Measurements from ENCODE around the gene KRABD2.
"Not testable (repeated sequence)": the region's sequence is repeated elsewhere in the genome, so short reads cannot be mapped to it uniquely, and the experiment has no call there.

Gene KRABD2

DNA sequence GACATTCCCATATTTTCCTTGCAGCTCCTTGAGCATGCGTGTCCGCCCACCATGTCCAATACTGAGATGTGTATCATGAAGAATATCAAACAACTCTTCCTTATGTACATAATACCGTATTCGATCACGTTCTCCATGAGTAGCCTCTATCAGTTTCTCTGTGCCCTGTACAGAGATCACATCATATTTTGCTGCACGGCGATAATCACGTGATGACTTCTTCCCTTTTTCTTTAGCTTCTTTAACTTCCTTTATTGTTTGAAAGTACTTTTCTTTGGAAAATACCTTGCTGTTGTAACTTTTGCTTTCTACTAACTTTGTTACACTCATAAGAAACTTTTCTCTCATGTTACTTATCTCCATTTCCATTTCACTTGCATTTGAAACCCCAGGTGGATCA lies 6.6 kb downstream of the KRABD2 start:
- ATAC-seq (no peak), DNase-seq (ENCODE audit: low spot score) (no peak)
- intact Hi-C loops (cut with DNase I) = no loop called here

DNA sequence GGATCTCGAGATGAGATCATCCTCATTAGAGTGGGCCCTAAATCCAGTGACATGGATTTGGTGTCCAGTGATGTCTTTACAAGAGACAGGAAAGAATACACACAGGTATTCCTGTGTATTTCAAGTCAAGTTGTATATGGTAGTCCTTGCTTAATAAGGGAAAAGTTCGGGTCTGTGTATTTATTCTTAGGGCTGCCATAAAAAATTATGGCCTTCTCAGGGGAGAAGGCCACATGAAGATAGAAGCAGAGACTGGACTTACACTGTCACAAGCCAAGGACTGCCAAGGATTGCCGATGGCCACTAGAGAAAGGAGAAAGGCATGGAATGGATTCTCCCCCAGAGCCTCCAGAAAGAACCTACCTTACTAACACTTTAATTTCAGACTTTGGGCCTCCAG lies 8.3 kb downstream of the KRABD2 start:
- no peak for DNase-seq (ENCODE audit: low spot score)
- intact Hi-C loops (cut with DNase I) = no loop called here
- no peak for ATAC-seq

DNA sequence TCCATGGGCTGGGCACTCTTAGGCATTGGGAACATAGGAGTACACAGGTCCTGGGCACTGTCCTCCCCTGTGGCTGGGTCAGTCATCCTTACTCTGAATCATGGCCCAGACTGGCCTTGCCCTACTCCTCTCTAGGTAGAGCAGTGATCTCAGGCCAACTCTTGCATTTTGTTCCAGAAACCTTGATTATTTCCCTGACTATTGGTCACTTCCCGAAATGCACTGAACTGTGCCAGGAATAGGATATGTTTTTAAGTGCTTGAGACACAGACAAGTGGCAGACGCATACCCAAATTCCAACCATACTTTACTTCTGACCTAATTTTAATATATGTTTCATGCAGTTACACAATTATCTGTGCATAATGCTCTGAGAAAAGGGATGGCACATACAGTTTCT lies 10.3 kb downstream of the KRABD2 start:
- DNase-seq (ENCODE audit: low spot score) = no peak
- no peak for ATAC-seq
- intact Hi-C loops (cut with DNase I) = no loop called here

DNA sequence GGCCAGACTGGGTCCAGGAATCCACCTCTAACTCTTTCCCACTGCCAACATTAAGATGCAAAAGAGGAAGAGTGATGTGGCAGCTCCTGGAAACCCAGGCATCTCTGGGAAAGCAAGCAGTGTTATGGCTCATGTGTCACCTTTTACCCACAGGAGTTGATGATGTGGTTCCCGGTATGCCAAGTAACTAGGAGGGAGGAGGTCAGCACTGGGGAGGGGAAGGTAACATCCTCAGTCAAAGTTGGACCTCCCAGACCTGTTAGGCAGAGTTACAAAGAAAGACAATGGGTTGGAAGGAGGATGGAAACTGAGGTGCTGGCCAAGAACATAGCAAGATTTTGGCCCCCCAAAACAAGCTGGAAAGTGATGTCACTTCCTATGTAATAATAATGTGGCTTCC lies 11.4 kb downstream of the KRABD2 start:
- ATAC-seq = peak; percentile 51
- DNase-seq (ENCODE audit: low spot score) = no peak
- intact Hi-C loops (cut with DNase I) = no loop called here

DNA sequence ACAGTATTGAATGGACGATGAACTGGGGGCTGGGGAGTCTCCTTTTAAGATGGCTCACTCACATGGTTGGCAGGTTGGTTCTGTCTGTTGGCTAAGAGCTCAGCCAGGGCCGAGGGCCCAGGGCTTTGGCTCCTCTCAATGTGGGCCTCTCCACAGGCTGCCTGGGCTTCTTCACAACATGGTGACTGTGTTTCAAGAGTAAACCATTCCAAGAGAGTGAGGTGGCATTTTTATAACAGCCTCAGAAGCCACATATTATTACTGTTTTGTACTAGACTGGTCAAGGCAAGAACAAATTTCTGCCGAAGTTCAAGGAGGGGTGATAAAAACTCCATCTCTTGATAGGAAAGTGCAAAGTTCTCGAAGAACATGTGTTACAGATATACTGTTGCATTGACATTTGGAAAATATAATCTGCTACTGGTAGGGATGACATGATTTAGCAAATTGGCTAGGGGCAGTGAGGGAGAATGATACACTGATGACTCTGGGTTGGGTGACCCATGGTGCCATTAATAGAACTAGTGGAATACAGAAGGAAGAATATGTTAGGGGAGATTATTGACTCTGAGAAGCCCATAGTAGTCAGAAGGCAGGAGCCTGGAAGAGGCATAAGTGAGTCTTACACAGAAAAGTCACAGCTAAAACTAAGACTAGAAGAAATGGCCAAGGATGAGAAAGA lies 13.7 kb downstream of the KRABD2 start:
- ATAC-seq = no peak
- intact Hi-C loops (cut with DNase I) = no loop called here
- no peak for DNase-seq (ENCODE audit: low spot score)

DNA sequence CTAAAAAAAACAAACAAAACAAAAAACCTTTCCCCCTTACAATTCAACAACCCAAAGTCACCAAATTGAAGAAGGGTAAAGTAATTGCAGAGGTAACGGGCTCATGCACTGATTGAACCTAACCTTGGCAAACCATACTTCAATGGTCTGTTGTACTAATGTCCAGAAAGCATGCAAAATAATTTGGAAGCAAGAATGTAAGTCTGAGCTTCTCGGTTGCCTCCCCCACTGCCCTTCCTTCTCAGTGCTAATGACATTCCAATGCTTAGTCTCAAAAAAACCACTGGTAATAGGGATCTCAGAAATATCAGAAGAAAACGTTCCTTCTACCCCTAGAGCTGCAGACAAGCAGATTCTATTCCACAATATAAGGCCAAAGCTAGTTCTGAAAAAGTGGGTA lies 15.8 kb downstream of the KRABD2 start:
- ATAC-seq (no peak), DNase-seq (ENCODE audit: low spot score) (no peak)
- intact Hi-C loops (cut with DNase I) = no loop called here

DNA sequence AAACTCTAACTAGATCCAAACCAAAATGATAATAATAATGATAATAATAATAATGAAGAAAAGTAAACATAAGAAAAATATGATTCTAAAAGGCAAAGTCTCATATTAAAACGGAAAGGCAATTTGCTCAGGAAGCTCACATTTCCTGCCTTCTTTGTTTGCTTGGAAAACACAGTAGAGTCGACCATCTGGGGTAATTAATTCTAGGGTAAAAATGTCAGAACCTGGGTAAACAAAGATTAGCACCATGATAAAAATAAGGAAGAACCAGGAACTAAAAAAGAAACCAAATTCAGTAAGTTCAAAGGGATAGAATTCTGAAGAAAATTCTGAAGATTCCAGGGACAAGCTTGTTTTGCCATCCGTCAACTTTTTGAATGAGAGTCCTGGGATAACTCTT lies 16.2 kb downstream of the KRABD2 start:
- ATAC-seq = no peak
- intact Hi-C loops (cut with DNase I) = no loop called here

DNA sequence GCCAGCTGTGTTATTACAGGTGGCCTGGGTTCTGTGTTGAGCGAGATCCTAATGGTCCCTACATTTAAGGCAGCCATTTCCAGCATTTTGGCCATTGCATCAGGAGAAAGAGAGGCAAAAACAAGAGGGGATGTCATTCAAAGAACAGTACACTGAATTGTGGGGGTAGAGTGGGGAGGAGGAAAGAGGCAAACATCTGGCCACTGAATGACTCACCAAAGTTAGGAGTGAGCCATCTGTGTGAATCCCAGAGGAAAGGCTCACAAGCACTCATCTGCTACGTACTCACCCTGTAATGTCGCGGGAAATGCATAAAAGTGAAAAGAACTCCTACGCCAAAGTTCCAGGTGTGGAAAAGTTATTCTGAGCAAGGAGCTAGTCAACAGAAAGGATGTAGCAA lies 16.7 kb downstream of the KRABD2 start:
- no peak for DNase-seq (ENCODE audit: low spot score)
- ATAC-seq = peak; percentile 98
- intact Hi-C loops (cut with DNase I) = no loop called here

More for the DNA sequence above, 16.2 kb downstream of the KRABD2 start:
- DNase-seq (ENCODE audit: low spot score) = no peak

DNA sequence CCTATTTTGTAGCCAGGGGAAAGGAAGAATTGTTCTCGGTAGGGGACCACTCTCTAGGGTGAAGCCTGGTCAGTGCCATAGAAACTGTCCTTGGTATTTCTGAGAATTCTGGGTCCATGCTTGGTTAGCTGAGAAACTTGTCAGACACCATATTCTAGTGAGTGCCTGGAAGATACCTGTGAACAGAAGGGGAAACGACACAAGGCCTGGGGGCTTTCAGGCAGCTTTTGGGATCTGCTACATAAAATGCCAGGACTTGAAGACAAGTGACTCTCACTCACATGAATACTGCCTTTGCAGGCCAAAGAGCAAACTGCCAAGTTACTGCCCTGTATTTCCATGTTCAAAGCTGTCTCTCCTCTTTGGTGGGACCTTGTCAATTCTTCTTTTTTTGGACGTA lies 18.6 kb downstream of the KRABD2 start:
- intact Hi-C loops (cut with DNase I) = no loop called here
- no peak for DNase-seq (ENCODE audit: low spot score)
- ATAC-seq = no peak

DNA sequence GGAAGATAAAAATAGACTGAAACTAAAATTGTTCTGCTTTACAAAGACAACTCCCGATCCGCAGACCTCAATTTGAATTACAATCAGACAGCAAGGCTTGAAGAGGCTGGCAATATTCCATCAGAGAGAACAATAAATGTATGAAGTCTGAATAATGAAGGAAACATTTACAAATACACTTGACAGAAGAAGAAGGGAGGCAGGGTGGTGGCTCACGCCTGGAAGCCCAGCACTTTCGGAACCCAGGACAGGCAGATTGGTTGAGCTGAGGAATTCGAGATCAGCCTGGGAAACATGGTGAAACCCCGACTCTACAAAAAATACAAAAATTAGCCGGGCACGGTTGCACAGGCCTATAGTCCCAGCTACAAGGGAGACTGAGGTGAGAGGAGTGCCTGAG lies 22.3 kb downstream of the KRABD2 start:
- DNase-seq (ENCODE audit: low spot score) = no peak
- intact Hi-C loops (cut with DNase I) = no loop called here
- no peak for ATAC-seq

DNA sequence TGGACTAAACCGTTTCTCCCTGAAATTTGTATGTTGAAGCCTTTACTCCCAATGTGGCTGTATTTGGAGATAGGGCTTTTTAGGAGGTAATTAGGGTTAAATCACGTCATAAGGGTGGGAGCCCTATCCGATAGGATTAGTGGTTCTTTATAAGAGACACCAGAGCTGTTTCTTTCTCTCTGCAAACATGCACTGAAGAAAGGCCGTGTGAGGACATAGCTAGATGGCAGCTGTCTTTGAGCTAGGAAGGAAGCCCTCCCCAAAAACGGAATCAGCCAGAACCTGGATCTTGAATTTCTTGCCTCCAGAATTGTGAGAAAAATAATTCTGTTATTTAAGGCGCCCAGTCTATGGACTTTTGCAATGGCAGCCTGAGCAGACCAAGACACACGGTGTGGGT lies 22.8 kb downstream of the KRABD2 start:
- ATAC-seq (no peak), DNase-seq (ENCODE audit: low spot score) (no peak)
- intact Hi-C loops (cut with DNase I) = no loop called here

DNA sequence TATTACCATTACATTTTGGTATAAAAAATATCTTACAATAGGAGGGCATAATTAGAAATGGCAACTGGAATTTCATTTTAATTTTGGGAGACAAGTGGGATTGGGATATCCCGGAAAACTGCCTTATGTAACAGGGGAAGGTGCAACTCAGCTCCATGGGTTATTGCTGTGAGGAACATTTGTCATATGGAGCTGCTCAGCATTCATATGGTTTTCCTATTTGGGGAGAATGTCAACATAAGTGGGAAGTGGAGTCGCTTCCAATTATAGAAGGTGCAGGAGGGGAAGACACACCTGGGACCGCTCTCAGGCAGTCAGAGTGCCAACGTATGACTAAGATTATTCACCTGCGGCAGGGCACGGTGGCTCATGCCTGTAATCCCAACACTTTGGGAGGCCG lies 26.2 kb downstream of the KRABD2 start:
- no peak for DNase-seq (ENCODE audit: low spot score)
- ATAC-seq = no peak
- intact Hi-C loops (cut with DNase I) = no loop called here

DNA sequence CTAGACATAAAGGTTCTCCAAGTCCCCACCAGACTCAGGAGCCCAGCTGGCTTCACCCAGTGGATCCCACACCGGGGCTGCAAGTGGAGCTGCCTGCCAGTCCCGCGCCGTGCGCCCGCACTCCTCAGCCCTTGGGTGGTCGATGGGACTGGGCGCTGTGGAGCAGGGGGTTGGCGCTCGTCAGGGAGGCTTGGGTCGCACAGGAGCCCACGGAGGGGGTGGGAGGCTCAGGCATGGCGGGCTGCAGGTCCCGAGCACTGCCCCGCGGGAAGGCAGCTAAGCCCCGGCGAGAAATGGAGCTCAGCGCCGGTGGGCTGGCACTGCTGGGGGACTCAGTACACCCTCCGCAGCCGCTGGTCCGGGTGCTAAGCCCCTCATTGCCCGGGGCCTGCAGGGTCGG lies 29.5 kb downstream of the KRABD2 start:
- DNase-seq (ENCODE audit: low spot score); ATAC-seq; intact Hi-C loops (cut with DNase I): not testable (repeated sequence)

DNA sequence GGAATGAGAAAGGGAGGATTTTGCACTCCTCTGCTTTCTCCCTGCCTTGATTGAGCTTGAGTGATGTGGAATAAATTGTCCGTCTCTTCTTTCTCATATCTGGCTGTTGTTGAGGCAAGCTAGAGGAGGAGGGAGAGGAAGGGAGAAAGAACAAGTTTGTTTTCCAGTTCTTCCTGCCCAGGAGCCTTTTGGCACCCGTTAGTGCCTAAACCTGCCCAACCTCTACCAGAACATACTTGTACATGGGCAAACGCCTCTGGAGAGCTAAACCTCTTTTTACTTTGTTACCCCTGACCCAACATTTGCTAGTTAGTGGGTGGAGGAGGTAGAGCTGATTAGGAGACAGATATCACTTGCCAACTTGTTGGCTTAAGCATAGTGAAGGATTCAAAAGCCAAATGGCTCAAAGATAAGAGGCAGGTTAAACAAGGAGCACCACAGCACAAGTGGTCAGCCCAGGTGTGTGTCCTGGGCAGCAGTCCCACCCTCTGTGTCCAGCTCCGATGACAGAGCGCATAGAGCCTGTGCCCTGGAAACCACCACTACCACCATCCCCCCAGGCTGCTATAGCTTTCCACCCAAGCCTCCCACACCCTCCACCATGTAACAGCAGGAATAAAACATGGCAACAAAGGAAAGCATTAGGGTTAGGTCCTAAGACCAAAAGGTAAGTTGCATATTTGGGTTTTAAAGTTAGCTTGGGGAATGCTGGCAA lies 30.4 kb downstream of the KRABD2 start:
- intact Hi-C loops (cut with DNase I) = no loop called here
- ATAC-seq (no peak), DNase-seq (ENCODE audit: low spot score) (no peak)

DNA sequence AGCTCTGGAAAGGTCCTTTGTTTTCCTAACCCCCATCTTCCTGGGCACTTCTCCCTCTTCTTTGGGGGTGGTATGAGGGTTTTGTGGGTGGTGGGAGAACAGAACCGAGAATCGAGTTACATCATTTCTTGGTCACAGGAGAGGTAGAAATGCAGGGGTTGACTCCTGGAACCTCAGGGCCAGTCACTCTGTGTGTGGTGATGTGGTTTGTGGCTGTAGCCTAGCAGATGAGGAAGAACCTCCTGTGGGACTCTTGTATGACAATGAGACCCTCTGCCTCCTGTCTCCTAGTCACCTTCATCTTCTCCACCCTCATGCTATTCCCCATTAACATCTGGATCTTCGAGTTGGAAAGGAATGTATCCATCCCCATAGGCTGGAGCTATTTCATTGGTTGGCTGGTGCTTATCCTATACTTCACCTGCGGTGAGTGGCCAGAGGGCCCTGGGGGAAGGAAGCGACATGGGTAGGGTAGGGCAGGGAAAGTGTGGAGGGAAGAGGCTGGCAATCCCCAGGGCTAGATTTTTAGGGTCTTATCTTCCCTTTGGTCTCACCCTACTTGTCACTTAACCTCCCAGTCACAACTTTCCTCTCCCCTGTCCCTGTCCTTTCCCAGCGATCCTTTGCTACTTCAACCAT lies 31.3 kb downstream of the KRABD2 start:
- DNase-seq (ENCODE audit: low spot score) (no peak), ATAC-seq (no peak)
- intact Hi-C loops (cut with DNase I) = no loop called here

DNA sequence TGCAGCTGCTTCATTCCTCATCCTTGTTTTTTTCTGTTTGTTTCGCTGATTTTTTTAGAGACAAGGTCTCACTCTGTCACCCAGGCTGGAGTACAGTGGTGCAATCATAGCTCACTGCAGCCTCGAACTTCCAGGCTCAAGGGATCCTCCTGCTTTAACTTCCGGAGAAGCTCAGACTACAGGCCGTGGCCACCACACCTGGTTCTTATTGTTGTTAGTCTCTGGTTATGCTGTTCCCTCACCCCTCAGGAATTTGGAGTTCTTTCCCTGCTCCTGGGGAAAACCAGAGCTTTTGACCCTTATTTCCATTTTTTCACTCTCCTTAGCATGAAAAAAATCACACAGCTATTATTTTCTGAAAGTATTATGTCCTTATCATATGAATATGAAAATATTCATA lies 35.0 kb downstream of the KRABD2 start:
- ATAC-seq = no peak
- no peak for DNase-seq (ENCODE audit: low spot score)
- intact Hi-C loops (cut with DNase I) = no loop called here

DNA sequence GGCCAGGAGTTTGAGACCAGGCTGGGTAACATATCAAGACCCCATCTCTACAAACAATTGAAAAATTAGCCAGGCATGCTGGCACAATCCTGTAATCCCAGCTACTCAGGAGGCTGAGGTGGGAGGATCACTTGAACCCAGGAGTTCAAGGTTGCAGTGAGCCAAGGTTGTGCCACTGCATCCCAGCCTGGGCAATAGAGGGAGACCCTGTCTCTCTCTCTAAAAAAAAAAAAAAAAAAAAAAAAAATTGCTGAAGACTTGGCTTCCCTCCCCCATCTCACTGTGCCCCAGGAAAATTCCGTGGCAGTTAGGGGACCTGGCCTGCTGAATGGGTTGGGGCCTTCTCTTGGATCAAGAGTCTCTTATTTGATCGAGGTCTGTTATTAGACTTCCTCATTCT lies 37.0 kb downstream of the KRABD2 start, which contains the start of gene ODF4:
ODF4 (plus strand) TSS at position 301 of the 400 bp plus-strand sequence. CDS start 212 bp downstream, outside the sequence.
- intact Hi-C loops (cut with DNase I) = no loop called here

DNA sequence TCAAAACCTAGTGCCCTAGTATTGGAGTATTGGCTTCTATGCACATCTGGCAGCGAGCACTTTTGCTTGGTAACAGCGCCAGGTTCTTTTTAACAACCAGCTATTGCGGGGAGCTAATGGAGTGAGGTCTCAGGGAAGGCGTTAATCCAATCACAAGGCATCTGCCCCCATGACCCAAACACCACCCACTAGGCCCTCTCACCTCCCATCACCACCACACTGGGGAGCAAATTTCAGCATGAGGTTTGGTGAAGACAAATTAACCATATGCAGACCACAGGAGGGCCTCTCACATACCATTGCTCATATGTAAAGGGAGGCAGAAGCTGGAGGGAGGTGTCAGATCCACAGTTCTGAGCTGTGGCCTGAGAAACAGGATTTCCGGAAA lies 37.8 kb downstream of the KRABD2 start:
- DNase-seq (ENCODE audit: low spot score) (no peak), ATAC-seq (no peak)
- intact Hi-C loops (cut with DNase I) = no loop called here

More for the DNA sequence above, 37.0 kb downstream of the KRABD2 start, which contains the start of gene ODF4:
- DNase-seq (ENCODE audit: low spot score) (no peak), ATAC-seq (no peak)

DNA sequence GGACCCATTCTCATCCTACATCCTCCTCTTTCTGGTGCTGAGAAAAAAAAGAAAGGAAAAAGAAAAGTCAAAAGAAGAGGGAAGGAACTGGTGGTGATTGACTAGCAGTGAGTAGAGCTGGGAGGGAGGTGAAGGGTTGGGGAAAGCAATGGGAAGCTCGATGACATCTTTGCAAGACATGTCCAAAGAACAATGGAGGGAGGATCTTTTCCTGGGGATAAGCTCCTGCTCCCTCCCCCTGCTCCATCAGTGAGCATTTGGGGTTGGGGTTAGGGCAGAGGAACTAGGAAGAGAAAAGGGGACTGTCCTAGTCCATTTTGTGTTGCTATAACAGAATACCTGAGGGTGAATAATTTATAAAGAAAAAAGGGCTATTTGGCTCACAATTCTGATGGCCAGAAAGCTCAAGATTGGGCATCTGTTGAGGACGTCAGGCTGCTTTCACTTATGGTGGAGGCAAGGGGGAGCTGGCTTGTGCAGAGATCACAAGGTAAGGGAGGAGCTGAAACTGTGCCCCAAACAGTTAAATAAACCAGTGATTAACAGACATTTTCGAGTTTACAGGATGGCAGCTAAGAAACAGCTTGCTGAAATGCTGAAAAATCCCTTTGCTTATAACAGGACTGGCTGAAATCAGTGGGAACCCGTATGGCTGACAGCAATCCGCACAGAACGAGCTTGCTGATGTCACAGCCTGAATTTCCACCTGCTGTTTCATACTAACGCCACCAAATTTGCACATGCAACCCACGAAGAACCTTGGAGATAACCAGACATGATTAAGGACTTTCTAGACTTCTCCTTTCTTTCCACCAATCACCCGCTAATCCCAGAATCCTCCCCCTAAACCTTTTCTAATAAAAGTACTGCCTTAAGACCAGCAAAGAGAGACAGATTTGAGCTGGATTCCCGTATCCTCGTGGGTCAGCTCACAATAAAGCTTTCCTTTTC lies 38.4 kb downstream of the KRABD2 start:
- intact Hi-C loops (cut with DNase I) = no loop called here
- DNase-seq (ENCODE audit: low spot score) (no peak), ATAC-seq (peak; percentile 41)
